ENCODE measurements around the gene VCL. TPM values are rescaled to one million over a fixed set of nuclear protein-coding genes. Genes with fewer than 3 reads are reported as not detected.
"Not testable (repeated sequence)": the region's sequence is repeated elsewhere in the genome, so short reads cannot be mapped to it uniquely, and the experiment has no call there.

VCL gene
- total RNA-seq, 1 donor from 2014 or later: 410 TPM

DNA sequence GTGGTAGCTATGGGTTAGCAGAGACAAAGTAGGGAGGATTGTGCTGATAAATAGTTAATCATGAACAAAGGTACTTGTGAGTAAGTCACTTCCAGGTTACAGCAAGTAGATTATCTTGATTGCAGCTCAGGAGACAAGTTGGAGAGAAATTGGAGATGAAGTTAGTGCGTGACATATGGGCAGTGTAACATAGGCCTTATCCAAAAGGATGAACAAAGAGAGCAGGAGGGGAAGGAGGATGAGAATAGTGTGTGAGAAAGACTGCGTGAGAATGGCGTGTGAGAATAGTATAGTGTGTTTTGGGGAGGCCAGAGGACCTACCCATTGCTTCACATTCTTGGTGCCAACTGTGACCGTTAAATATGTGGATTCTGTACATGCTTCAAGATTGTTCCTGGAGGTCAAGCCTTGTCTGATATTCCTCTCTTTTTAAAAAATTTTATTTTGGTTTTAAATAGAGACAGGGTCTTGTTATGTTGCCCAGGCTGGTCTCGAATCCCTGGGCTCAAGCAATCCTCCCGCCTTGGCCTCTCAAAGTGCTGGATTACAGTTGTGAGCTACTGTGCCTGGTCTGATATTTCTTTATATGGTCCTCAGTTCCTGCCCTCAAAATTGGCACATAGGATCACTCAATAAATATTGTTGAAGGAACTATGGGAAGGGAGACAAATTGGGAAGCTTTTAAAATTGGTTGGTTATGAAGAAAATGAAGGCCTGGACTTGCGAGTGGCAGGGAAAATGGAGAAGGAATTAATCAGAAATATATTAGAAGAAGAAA lies 3.2 kb downstream of the VCL start:
- DNase-seq (ENCODE audit: low spot score): no peak

DNA sequence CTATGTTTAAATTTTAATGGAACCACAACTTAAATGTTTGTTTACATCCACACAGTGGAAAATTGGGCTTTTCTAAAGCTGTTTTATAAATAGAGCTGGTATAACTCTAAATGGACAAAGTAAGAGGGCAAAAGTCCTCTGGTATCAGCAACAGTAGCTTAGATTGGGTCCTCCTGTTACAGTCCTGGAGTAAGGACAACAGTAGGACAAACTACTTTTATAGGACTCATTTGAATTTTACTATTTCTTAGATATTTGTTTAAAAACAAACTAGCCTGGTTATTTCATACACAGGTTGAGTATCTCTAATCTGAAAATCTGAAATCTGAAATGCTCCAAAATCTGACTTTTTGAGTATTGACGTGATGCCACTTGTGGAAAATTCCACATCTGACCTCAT lies 8.4 kb downstream of the VCL start:
- no peak for DNase-seq (ENCODE audit: low spot score)

DNA sequence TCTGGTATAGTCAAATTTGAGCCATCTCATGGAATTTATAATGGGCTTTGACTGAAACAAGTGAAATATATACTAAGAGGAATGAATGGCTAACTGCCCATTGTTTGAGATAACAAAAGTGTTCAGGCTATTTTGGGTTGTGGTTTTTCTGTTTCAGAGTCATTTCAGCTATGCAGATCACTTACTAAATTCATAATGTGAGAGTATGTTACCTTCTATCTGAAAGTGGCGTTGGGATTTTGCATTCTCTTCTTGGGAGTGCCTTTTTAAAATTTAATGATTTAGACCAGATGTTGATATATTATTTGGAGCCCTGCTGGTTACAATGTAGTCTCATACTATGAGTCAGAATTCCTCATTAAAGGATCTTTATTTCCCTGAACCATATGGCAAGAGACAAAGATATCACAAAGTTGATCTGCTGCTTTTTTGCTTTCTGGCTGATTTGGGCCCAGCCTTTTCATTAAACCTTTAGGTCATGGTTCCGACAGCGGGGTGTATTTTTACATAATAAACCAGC lies 10.4 kb downstream of the VCL start:
- peak; percentile 78 for DNase-seq (ENCODE audit: low spot score)

DNA sequence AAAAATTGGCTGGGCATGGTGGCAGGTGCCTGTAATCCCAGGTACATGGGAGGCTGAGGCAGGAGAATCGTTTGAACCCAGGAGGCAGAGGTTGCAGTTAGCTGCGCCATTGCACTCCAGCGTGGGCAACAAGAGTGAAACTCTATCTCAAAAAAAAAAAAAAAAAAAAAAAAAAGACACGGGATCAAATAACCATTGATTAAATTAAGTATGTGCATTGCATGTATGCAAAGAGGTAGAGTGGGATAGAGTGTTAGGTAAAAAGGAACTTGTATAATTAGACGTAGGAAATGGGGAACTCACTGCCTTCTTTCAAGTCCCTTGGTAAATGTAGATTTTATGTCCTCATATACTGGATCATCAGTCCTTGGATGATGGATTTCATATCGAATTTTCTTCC lies 13.1 kb downstream of the VCL start:
- DNase-seq (ENCODE audit: low spot score): no peak

DNA sequence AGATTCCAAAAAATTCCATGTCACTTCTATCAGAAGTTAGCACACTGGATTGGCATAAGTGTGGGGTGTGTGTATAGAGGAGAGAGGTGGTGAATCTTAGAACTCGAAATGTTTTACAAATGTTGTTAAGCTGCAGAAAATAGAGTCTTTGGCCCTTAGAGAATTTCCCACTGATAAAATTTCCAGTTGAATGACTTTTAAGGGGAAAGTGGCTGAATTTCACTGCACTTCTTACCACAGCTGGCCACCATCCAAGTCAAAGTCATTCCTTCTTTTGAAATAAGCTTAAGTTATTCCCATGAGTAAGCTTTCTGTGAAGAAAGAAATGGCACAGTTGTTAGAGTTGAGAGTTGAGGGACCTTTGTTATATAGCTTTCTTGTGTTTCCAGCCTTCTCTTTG lies 13.9 kb downstream of the VCL start:
- DNase-seq (ENCODE audit: low spot score): peak; percentile 88

DNA sequence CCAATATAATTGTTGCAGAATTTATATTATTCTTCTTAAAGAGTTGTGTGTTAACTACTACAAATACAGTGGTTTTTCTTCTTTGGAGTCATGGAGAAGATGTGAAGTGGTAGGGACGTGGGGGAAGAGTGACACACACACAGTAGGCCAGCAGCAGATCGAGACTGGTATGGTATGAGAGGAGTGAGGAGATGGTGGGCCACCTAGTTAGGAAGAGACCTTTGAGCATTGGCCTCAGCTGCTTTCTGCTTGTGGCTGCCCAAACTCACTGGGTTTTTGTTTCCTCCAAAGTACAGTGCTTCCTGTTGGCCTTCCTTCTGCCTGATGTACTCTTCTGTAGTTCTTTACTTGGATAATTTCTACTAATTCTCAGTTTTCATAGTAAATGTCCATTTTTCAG lies 14.6 kb downstream of the VCL start:
- no peak for DNase-seq (ENCODE audit: low spot score)

DNA sequence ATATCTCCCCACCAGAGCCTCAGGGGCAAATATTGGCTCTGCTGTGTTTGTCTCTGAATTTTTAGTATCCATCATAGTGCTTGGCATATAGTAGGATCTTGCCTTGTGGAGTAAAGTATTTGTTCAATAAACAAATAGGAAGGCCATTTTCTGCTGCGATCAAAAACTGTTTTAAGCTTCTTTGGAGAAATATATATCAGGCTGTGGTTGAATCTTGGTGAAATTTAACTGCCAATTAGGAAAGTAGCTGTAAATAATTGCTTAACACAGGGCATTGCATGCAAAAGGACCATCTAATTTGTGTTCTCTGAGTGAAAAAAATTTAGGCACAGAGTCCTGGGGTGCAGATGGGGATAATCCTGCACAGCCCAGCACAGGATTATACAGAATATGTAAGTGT lies 15.1 kb downstream of the VCL start:
- DNase-seq (ENCODE audit: low spot score): no peak

DNA sequence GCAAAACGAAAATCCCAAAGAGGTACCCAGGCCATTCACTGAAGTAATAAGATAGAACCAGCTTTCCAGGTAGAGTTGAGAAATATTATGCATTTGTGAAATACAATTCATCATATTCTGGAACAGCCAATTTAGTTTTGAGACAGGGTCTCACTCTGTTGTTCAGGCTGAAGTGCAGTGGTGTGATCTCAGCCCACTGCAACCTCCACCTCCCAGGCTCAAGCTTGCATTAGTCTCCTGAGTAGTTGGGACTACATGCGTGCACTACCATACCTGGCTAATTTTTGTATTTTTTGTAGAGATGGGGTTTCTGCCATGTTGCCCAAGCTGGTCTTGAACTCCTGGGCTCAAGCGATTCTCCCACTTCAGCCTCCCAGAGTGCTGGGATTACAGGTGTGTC lies 16.7 kb downstream of the VCL start:
- not testable (repeated sequence) for DNase-seq (ENCODE audit: low spot score)

DNA sequence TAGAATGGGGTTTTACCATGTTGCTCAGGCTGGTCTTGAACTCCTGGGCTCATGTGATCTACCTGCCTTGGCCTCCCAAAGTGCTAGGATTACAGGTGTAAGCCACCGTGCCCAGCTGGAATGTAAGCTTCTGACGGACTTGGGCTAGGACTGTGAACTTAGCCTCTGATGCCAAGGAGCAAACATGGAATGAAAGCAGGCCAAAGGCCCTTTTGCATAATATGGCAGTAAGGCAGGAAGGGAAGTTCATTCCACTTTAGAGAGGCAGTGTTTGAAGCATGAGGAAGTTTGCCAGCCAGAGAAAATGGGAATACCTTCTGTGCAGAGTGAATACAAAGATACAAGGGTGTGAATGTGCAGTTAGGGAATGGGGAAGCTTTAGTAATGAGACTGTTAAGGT lies 20.3 kb downstream of the VCL start:
- no peak for DNase-seq (ENCODE audit: low spot score)

DNA sequence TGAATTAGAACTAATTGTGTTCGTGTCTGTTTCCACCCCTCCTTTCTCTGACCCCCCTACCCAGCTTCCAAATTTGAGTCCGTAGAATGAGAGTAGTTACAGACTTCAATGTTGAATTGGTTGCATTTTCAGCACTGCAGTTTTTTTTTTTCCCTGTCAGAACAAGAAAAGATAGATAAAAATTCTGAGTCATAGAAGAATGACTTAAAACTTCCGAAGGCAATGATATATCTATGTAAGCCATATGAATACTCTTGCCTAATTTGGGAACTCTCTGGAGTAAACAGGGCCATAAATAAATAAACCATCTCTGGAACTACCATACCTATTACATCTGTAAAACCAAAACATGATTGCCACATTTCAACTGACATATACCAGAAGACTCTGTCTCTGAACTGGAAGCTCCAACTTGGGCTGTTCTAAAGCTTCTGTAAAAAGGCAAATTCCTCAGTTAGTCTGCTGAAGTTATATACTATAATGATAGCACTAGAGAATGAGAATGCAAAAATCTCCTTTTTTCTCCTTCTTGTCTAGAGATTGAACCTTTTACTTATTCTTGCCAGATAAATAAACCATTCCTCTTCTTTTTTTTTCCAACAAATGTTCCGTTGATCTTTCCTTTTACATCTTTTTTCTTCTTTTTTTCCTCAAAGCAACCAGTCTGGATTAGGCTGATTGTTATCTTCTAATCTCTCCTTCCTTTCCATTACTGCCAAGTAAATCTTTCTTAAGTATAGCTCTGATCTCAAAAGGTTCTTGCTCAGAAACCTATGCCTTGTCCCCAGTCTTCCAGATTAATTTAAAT lies 23.5 kb downstream of the VCL start:
- DNase-seq (ENCODE audit: low spot score): peak; percentile 93

DNA sequence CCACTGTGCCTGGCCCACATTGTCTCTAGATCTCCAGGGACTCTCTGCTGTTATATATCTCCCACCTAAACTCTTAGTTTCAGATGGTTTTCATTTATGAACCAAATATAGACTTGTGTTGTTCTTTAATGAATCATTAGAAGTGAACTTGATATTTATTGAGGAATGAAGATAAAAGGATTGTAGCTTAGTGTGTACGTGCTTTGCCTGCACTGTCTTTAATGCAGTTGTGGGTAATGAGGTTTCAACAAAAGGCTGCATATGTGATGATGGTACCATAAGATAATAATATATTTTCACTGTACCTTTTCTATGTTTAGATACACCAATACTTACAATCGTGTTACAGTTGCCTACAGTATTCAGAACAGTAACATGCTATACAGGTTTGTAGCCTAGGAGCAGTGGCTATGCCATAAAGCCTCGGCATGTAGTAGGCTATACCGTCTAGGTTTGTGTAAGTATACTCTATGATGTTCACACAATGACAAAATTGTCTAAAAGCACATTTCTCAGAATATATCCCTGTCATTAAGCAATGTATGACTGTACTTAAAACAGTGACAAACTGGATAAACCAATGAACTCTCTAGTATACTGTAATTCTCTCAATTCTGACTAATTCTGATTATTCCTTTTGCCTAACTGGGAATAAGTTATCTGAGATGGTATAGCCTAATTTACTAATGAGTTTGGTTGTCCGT lies 25.2 kb downstream of the VCL start:
- no peak for DNase-seq (ENCODE audit: low spot score)

DNA sequence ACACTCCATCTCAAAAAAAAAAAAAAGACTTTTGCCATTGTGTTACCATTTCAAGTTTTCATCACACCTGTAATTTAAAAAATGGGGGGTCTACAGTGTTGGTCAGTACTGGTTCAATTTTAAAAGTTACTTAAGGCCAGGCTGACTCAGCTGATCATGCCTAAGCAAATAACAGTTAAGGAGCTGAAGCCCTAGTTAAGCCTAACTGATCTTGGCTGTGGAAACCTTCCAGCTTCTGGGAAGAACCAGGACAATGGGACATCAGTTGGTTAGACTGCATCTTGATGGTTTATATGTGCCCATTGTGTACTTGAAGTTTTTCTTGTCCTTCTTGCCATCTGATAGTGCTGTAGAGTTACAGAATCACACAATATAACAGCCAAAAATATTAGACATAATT lies 26.7 kb downstream of the VCL start:
- DNase-seq (ENCODE audit: low spot score): peak; percentile 69

DNA sequence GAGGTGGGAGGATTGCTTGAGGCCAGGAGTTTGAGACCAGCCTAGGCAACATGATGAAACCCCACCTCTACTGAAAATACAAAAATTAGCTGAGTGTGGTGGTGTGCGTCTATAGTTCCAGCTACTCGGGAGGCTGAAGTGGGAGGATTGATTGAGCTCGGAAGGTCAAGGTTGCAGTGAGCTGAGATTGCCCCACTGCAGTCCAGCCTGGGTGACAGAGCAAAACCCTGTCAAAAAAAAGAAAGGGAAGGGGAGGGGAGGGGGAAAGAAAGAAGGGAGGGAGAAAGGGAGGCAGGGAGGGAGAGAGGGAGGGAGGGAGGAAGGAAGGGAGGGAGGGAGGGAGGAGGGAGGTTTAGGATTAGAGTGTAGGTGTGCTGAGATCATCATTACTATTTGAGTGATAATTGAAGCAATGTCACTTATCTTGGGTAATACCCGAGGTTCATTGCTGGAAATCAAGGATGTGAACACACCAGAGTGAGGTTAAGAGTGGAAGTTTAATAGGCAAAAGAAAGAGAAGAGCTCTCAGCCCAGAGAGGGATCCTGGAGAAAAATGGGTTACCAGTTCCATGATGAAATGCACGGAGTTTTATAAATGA lies 27.6 kb downstream of the VCL start:
- DNase-seq (ENCODE audit: low spot score): no peak

DNA sequence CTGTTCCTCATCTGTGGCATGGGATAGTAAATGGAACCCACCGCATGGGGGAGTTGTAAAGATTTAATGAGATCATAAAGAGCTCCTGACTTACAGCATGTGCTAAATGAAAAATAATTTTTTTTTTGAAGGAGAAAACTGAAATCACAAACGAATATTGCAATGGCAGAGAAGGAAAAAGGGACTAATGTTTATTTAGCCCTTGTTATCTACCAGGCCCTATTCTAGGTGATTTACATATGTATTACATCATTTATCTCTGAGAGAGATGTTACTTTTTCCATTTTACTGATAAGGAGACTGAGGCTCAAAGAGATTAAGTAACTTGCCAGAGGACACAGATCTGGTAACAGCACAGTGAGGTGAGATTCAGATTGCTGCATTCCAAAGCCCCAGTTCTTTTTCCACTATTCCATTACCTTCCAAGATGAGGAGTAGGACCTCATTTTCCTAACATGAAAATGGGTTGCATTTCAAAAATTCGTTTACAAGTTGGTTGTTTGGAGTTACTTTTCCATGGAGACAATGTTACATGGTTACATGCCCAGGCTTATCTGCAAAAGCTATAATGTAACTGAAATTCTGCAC lies 28.6 kb downstream of the VCL start:
- peak; percentile 78 for DNase-seq (ENCODE audit: low spot score)

DNA sequence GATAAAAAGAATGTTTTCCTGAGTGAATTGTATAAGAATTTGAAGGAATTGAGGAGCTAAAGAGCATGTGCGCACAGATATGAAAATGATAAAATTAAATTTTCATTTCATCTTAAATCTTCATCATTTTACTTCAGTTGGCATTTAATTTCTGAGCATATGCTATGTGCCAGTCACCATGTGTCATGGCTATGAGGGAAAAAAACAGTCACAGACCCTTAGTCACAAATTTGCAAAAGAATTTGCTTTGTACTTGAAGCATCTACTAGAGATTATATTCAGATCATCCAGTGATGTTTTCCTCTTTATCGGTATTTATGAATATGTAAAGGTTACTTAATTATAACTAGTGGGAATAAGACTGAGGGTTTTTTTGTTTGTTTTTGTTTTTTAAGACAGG lies 29.8 kb downstream of the VCL start:
- no peak for DNase-seq (ENCODE audit: low spot score)

DNA sequence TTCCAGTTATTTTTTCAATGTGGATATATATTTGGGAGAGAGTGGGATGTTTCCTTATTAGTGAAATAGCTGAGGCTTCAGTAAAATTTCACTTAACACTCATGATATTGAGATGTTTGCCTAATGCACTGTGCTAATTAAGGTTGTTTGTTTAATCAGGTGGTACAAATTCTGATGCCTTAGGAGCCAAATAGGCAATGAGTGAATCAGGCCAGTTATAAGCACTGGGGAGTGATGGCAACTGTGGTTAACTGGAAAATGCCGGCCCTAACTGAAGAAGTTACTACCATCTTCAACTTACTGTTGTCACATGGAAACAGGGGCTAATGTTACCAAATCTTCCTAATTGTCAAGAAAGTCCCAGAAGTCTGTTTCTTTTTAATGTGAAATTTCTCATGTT lies 32.0 kb downstream of the VCL start:
- no peak for DNase-seq (ENCODE audit: low spot score)

DNA sequence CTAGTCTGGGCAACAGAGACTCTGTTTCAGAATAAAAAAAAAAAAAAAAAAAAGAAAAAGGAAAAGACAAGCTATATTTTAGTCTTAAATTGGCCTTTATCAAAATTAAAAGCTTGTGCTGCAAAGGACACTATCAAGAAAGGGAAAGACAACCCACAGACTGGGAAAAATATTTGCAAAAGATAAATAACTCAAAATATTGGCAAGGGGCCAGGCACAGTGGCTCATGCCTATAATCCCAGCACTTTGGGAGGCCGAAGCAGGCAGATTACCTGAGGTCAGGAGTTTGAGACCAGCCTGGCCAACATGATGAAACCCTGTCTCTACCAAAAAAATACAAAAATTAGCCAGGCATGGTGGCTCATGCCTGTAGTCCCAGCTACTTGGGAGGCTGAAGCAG lies 34.3 kb downstream of the VCL start:
- DNase-seq (ENCODE audit: low spot score): not testable (repeated sequence)

DNA sequence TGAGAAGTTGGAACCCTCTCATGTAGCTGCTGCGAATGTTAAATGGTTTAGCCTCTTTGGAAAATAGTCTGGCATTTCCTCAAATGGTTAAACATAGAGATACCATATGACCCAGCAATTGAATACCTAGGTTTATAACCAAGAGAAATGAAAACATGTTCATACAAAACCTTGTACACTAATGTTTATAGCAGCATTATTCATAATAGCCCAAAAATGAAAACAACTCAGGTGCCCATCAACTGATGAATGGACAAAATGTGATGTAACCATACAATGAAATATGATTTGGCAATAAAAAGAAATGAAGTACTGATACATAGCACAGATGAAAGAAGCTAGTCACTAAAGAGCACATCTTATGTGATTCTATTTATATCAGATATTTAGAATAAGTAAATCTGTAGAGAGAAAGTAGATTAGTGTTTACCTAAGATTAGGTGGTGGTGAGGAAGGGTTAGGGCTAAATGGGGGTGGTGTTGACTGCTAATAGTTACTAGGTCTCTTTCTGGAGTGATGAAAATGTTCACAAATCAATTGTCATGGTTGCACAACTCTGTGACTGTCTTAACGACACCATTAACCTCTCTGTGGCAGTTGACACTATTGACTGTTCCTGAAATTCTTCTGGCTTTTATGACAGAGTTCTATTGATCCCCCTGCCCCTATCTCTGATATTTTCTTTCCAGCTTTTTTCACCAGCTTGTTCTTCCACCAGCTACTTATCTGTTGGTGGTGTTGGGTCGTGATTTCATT lies 35.2 kb downstream of the VCL start:
- DNase-seq (ENCODE audit: low spot score): no peak

DNA sequence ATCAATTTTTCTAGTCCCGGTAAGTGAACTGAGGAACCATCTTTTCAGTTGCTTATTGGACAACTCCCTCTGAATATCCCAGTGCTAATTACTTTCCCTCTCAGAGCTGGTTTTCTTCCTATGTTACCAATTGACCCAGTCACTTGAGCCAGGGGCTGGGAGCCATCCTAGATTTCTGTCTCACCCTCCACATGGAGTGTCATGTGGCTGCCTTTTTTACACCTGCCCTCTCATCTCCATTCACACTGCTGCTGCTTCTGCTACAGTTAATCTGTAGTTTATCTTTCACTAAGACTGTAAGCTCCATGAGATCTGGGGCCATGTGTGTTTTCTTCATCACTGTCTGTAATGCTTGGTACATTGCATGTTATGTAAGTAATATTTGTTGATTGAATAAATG lies 35.8 kb downstream of the VCL start:
- no peak for DNase-seq (ENCODE audit: low spot score)

DNA sequence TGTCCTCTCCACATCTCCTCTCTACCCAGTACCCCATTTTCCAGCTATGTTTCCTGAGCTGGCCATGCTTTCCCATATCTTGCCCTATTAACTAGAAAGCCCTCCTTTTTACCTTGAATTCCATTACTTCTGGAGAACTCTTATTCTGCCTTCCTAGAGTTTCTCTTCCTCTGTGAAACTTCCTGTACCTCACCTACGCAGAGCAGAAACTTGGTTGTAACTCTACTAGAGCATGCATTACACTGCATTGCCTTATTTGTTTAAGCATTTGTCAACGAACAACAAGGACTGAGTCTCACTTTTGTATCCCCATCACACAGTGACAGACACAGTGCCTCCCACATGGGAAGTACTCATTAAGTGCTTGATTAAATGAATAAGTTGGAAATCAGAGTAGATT lies 36.4 kb downstream of the VCL start:
- no peak for DNase-seq (ENCODE audit: low spot score)

DNA sequence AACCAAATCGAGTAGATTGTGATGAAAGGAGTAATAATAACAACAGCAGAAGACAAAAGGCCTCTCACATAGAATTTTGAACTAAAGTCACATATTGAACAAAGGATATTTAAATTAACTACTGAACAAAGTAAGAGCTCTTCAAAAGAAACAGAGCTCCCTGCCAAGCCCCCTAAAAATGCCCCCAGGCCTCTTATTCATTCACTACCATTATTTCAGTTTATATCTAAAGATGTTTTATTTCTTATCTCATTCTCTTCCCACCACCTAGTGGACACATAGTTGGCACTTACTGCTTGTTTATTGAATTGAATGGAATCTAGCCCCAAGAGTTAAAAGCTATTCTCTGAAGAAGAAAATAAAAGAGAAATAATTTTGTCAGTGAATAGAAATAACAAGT lies 37.4 kb downstream of the VCL start:
- no peak for DNase-seq (ENCODE audit: low spot score)

All from umbilical cord (tissue), 2 donors.